Peyer's patch (tissue), 4 donors: ENCODE measurements around the gene AOPEP.

Experiments
- POLR2A ChIP-seq, 2 donors: fragments of 450-650 bp; IDR thresholded peaks; one replicate each; pipeline ENCODE4 v1.5.1; 2017; ENCODE audit warnings: antibody characterized with exemption in 2 of 2, mild to moderate bottlenecking in 2 of 2, moderate library complexity in 2 of 2
- TF ChIP-seq, protein P1 (sequence below), 6 experiments: fragments of 450-650 bp in 4 of 6; fragments of 200-600 bp in 2 of 6; sonication (generic) in 1 of 6; IDR thresholded peaks; one replicate each; pipeline ENCODE4 v1.5.1; 2017 to 2019; ENCODE audit warnings: antibody characterized with exemption in 6 of 6, mild to moderate bottlenecking in 3 of 6, moderate library complexity in 1 of 6

DNA sequence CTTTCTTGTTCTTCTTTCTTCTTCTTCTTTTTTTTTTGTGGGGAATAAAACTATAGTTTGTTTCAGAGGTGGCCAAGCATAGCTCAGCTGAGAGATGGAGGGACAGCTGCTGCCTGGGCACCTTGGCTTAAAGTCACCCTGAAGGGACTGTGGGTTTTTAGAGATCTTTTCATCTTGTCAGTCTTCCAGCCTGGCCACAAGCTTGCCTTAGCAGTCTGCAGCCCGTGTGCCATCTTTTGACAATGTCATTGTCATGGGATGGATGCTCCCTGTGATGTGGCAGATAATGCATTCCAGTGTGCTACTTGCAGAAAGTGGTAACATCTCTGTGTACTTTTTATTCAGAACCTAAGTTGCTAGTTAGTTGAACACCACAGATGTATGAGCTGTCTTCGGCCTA is 310.2 kb downstream of the AOPEP start:
- TF ChIP-seq, protein P1, sequence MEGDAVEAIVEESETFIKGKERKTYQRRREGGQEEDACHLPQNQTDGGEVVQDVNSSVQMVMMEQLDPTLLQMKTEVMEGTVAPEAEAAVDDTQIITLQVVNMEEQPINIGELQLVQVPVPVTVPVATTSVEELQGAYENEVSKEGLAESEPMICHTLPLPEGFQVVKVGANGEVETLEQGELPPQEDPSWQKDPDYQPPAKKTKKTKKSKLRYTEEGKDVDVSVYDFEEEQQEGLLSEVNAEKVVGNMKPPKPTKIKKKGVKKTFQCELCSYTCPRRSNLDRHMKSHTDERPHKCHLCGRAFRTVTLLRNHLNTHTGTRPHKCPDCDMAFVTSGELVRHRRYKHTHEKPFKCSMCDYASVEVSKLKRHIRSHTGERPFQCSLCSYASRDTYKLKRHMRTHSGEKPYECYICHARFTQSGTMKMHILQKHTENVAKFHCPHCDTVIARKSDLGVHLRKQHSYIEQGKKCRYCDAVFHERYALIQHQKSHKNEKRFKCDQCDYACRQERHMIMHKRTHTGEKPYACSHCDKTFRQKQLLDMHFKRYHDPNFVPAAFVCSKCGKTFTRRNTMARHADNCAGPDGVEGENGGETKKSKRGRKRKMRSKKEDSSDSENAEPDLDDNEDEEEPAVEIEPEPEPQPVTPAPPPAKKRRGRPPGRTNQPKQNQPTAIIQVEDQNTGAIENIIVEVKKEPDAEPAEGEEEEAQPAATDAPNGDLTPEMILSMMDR (IDR thresholded peaks at IDR 0.05): no peak
- no peak for TF ChIP-seq POLR2A (IDR thresholded peaks at IDR 0.05)
